GM19328 (cell line): Measurements from ENCODE around the gene OMD.

Experiments
- ATAC-seq: cut with Tn5 transposase; IDR thresholded peaks from one replicate; pipeline ENCODE4 v1.9.1; 2021; ENCODE audit warnings: mild to moderate bottlenecking, moderate library complexity; ENCODE audit not compliant: unreplicated experiment

OMD gene

GRCh38 chr9:92373167-92373566 is 51.1 kb downstream of the OMD start:
- no peak for ATAC-seq

DNA sequence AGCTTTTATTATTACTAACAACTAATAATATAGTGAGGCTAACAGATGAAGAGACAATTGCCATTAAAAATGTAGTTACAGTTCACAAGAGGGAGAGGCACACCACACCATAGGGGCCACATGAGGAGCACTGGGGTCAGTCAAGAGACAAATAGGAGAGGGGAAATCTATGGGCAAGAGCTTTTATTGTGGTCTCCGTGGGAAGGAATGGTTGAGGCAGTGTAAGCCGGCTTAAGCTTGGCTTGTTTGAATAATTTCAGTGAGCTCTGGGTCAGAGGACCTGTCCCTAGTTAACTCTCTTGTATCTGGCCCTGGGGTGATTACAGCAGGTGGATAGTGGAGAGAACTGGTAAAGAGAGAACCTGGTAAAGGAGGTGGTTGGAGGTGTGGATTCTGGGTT is 55.2 kb downstream of the OMD start:
- no peak for ATAC-seq
